Stimulated activated CD4-positive, alpha-beta T cell treated with anti-CD3 and anti-CD28 coated beads, TNF-alpha, amount 100 ng/mL, for 1 hour (primary cell): Measurements from ENCODE around the gene DELE1.

Source experiments
- DNase-seq, 3 donors: peaks; one replicate each; pipeline ENCODE4 v3.0.0-alpha.2; 2020; ENCODE audit warnings: low read depth in 3 of 3, low spot score in 1 of 3

The DELE1 gene, protein sequence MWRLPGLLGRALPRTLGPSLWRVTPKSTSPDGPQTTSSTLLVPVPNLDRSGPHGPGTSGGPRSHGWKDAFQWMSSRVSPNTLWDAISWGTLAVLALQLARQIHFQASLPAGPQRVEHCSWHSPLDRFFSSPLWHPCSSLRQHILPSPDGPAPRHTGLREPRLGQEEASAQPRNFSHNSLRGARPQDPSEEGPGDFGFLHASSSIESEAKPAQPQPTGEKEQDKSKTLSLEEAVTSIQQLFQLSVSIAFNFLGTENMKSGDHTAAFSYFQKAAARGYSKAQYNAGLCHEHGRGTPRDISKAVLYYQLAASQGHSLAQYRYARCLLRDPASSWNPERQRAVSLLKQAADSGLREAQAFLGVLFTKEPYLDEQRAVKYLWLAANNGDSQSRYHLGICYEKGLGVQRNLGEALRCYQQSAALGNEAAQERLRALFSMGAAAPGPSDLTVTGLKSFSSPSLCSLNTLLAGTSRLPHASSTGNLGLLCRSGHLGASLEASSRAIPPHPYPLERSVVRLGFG

DNA sequence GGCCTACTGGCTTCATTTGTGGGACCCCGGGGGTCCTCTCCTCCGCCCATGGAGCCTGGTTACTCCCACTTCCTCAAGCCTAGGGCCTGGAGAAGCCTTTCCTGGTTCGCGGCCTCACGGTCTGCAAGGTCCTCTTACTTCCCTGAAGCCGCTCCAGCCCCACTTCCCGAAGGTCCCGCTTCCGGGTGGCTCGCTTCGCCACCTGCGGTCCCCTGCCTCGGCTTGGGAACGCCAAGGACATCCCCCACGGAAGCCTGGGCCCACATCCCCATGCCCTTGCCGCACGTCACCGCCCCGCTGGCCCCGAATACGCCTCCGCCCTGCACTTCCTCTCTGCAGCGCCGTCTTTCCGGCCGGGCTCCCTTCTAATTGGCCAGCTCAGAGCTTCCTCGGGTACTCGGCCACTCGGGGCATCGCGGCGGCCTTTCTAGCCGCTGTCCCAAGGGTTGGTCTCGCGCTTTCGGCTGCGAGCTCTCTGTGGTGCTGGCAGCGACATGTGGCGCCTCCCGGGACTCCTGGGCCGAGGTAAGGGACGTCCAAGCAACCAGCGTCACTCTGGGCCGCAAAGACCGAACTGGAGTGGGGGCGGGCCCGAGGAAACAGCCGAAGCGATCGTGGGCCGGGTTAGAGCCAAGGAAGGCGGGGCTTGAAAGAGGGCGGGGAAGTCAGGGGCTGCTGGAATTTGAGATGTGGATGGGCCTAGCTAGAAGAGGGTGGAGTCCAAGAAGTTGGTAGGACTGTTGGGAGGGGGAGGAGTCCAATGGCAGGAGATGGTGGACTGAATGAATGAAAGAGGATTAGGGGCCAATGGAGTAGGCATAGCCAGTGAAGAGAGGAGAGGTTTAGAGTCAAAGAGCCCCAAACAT, at the start of gene DELE1:
TSS of gene DELE1 (plus strand) at position 424 of the 866 bp plus-strand sequence. CDS start at position 495, 71 bp downstream.
- DNase-seq: peak; percentile 68 to 93 (median 71)

DNA sequence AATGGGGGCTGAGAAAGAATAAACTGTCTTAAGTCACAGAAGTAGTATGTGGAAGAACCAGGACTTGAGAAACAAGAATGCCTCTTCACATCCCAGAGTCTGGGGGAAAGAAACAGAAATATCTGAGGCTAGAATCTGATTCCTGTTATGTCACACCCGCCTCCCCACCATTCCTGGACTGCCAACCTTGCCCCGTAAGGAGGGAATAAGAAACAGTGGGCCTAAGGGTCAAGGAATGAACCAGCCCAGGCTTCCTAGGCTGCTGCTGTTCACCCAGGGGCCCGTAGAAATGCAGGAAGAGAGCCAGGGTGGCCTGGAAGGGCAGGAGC, 49.8 kb upstream of the DELE1 start:
- no peak for DNase-seq

DNA sequence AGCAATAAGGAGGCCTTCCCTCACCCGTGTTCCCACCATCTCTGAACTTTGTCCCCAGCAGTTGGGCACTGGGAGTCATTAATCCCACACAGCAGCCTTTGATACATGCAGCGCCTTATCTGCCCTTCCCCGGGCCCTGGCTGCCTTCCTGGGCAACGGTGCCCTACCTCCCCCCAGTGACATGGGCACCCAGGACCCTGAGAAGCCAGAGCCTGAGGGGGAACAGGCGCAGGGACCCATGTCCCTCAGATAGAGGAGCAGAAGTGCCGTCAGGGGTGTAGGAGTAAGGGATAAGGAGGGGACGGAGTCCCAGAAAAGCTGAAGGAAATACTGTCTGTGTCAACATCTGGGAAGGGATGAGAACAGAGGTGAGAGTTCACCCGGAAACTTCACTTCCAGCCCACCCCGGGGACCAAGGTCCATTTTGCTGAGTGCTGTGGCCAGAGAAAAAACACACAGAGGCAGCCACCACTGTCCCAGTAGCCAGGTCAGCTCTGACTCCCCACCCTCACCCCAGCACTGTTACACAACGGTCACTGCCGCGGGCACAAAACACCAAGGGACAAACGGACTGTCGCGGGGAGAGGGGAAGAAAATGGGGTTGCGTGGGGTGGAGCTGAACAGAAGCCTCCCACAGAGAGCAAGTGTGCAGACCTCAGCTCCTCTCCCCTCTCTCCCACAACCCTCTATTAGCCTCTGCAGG, 49.3 kb upstream of the DELE1 start:
- DNase-seq: no peak

DNA sequence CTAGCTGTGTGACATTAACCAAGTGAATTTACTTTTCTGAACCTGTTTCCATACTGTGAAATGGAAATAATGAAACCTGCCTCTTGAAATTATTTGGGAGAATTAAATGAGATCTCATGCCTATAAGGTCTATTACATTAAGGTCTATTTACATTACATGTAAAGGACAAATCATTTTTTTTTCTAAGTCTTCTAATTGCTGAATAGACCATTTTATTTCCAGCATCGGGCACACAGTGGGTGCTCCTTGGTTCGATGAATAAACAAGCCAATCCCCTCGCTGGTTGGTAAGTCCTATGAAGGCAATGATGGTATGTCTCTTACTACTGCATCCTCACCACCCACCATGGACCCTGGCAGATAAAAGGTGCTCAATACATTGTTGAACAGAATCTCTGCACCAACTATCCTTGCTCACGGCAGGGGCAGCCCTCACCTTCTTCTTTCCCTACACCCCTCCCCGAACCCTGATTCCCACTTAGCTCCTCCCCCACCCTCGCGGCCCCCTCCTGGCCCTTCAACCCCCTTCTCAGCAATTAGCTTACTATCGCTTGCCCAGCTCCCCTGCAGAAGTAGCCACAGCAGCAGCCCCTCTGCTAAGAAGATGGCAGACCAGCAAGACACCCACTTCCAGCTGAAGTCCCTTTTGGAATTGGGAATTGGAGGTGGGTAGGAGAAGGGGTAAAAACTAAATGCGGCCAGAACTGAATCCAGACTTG, 48.5 kb upstream of the DELE1 start:
- DNase-seq: no peak

DNA sequence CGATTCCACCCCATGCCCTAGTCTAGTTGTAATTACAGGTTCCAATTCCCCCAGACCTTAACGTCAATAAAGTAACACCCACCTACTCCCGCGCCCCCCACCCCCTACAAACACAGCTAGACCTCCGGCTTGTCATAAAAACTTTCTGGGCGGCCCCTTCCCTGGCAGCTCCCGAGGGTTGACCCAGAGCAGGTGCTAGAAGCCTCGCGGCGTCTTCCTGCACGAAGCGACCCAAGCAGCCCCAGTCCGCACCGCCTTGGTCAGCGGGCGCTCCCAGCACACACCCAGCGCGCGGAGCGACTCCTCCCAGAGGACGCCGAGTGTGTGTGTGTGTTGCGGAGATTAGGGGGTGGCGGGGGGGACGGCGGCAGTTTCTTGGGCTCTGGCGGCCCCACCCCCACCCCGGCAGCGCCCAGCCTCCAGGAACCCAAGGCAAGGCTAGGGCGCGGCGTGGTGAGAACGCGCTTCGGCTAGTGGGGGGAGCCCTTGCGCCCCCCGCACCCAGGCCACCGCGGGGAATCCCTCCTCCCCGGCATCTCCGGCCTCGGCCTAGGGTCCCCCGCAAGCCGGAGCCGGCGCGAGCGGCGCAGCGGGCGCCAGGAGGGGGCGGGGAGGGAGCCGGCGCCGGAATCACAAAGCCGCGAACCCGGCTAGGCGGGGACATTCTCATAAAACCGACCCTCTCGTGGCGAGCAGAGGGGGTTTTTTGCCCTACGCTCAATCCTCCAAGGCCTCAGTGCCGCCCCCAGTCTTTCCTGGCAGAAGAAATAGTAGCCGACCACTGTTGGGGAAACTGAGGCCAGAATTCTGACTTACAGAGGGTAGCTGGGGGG, 47.7 kb upstream of the DELE1 start:
- no peak for DNase-seq

DNA sequence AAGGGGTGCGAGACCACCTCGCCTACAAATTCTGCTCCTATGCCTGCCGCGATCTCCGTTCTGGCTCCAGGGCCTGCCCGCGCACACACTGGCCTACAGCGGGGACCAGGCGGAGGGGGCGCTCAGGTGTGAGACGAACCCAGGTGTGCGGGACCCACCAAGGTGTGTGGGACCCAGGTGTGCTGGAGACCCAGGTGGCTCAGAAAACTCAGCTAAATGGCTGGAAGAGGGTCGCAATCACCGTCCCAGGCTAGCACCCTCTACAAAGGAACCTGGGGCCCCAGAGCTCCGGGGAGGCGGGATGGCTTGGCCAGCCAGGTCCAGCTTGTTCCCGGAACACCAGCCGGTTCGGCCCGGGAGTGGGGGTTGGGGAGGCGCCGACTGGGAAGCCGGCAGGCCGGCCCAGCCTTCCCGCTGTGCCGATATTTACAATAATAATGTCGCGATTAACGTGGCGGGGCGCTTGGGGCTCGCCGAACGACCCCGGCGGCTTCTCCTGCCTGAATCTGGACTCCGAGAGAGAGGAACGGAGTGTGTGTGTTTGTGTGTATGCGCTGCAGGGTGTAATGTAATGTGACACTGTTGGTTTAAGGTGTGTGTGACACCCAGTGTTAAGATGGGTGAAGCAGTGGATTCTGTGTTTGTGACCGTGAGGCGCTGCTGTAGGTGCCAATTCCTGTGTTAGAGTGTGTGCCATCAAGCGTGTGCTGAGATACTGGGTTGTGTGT, 46.9 kb upstream of the DELE1 start:
- DNase-seq: no peak

DNA sequence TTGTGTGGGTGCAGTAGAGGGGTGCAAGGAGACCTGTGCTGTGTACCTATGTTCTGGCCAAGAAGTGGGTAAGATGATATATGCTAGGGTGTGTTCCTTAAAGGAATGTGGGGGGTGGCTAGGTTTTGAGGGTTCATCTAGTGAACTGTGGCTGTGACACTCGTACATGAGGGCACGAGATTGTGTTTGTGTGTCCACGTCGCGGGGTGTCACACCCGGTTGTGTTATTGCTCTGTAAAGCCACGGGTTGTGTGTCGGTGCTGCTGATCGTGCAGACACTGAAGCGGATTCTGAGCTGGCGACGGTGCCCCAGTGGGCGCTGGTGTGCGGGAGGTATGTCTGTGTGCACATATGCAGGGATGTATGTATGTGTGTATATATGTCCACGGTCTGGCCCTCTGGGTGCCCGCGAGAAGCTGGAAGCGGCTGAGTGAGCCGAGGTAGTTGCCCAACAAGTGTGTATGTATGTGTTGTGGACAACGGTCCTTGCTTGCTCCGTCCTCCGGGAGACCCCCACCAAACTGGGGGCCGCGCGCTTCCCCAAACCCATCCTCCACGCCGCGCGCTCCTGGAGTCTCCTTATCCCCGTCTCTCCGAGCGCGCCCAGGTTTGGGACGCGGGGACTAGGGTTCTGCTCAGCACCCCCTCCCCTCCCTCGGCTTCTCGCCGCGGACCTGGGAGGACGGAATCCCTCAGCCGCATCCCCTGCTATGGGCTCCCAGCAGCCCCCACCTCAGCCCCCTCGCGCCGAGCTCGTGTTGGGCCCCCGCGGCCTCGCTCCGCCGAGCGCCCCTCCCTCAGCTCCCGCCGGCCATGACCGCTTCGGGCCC, 46.1 kb upstream of the DELE1 start:
- no peak for DNase-seq

DNA sequence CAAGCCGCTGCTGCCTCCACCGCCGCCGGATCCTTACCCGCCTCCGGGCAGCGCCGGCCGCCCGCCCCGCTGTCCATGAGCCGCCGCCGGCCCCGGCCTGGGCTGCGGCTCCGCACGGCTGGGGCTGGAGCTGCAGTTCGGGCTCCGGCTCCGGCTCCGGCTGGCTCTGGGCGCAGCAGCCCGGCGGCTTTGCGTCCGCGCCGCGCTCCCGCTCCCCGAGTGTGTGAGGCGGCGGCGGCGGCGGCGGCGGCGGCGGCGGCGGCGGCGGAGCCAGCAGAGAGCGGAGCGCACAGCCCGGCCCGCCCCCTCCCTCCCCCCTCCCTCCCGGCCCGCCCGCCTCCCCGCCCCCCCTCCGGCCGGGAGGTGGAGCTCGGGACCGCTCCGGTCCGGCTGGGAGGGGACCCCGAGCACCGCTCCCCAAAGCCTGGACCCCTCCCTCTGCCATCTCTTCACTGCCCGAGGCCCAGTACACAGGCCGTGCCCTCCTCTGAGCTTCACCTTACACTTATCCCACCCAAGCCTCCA, 45.4 kb upstream of the DELE1 start, which contains the start of gene PCDH1:
TSS of gene PCDH1 (minus strand) at position 225 of the 525 bp plus-strand sequence. CDS start at position 77, 148 bp downstream.
- no peak for DNase-seq

DNA sequence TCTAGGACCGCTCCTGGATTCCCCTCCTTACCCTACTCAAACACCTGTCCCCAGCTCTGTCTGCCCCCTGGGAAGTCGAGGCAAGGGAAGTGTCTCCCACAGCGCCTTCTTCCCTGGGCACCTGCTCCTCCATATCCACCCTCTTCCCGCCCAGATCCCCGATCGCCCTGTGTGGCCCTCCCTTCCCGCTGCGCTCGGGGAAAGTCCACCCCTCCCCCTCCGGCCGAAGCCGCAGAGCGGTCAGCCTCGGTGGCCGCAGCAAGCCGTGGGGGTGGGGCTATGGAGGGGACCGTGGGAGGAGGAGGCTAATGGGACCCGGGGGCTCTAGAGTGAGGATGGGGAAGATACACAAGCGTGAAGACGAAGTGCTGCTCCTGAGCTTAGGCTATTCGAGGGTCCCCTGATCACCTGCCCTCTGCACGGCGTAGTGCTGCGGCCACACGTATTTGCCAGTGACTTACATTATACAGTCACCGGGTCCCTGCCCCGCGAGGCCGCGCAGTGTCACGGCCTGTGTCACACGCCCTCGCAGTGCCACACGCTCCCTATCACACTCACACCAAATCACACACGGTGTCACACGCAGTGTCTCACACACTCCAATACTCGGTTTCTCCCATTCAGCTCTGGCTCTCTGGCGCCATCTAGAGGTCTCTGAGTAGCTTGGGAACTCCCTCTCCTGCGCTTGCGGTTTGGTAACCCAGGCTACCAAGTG, 44.8 kb upstream of the DELE1 start:
- DNase-seq: peak; percentile 66 to 78 (median 75)

DNA sequence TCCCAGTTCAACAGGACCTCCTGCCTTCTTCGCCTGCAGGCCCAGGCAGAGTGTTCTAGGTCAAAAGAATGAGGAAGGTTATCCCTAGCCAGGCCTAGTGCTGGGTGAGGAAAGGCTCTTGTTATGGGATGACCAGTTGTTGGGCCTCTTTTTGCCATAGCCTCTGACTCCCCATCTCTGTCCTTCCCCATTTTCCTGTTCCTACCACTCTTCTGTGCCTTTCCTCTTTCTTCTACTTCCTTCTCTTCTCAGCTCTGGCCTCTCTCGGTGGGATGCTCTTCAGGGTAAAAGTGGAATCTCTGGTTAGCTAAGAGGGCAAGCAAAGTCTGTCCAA, 44.3 kb upstream of the DELE1 start:
- no peak for DNase-seq

DNA sequence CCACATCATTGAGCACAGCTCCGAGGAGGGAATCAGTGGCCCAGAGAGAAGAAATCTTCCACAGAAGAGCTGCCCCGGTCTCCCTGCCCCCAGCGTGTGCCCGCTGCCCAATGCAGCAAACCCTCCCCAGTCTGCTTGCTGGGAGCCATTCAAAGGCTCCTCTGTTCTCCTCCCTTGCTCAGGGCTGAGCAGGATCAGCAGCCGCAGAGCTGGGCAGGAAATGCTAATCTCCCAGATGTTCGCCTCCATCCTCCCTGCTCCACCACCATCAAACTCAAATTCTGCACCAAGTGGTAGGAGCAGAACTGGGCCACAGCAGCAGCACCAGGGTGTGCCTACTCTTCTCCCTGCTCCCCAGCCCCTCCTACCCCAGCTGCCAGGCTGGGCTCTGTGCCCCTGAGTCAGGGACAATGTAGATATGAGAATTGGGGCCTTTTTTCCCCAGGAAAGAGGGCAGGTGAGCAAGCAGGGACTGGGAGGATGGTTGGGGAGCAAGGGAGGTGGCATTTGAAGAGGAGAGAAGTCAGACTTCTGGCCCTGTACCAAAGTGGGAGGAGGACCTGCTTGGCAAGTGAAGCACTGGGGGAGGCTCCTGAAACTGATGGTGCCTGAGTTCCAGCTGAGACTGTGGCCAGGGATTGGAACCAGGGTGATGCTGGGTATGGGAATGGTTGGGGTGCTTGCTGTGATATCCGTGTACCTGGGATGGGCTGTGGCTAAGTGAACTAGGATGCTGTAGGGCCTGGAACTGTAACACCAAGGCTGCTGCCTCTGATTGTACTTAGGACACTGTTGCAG, 43.5 kb upstream of the DELE1 start:
- DNase-seq: no peak

DNA sequence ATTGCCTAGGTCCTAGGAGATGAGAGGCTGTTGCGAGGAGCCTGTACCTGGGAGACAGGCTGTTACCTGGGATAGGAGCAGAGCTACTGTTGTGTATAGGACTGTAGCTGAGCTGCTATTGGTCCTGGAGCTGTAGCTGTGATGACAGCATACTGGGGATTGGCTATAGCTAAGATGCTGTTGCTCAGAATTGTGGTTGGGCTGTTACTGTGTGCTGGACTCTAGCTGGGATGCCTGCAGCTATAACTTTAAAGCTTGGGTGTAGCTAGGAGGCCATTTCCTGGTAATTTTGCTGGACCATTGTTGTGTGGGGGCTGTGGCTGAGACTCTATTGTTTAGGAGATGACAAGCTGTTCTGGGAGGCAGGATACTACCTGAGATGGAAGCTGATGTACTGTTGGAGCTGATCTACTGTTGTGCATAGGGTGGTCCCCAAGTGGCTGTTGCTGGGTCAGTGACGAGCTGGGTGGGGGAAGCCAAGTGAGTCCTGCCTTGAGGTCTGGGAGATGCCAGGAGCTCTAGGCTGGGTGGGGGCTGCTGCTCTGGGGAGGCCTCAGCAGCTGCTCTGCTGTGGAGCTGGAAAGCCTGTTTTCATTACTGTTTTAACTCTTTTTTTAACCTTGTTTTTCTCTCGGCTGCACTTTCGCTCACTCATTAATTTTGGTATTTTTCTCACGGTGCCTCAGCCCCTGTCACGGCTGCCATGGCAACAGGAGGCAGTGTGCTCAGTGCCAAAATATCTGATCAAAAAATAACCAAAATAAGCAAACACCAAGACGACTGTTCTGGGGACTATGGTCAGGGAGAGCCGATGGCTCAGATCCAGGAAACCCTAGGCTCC, 42.5 kb upstream of the DELE1 start:
- DNase-seq: no peak

DNA sequence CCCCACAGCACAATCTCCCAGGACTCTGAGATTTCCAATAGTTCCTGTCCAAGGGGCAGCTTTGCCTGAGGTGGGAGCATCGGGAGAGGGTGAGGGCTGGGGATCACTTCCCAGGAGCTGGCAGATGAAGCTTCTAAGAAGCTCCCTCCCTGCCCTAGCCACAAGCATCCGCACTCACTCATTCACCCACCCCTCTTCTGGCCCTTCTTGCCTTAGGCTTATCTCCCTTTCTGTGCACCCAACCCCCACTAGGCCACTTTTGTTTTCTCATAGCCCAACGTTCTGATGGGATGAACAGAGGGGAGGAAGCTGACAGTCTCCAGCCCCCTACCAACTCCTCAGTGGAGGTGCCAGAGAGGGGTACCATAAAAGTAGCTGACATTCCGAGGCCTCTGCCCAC, 41.8 kb upstream of the DELE1 start:
- DNase-seq: no peak

DNA sequence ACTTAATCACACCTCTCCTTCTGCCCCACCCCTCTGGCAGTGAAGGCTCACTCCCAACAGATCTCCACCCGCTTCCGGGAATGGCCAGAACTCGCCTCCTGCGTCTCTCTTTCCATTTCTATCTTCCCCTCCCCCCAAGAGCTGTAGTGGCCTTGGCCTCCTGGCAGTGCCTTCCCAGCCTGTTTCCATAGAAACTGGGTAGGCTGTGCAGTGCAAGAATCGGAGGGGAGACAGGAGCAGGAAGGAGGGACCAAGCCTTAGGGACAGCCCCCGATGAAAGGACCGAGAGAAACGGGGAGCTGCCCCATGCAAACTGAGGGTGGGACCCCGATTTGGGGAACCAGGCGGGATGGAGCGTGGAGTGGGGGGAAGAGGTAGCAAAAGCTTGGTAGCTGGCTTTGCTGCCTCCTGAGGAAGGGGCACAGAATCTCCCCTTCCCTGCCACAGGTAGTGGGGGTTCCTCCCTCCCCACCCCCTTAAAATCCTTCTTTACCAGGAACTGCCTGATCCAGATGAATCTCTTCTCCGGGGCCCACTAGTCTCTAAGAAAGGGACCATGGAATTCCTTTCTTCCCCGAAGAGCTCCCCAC, 41.0 kb upstream of the DELE1 start:
- no peak for DNase-seq

DNA sequence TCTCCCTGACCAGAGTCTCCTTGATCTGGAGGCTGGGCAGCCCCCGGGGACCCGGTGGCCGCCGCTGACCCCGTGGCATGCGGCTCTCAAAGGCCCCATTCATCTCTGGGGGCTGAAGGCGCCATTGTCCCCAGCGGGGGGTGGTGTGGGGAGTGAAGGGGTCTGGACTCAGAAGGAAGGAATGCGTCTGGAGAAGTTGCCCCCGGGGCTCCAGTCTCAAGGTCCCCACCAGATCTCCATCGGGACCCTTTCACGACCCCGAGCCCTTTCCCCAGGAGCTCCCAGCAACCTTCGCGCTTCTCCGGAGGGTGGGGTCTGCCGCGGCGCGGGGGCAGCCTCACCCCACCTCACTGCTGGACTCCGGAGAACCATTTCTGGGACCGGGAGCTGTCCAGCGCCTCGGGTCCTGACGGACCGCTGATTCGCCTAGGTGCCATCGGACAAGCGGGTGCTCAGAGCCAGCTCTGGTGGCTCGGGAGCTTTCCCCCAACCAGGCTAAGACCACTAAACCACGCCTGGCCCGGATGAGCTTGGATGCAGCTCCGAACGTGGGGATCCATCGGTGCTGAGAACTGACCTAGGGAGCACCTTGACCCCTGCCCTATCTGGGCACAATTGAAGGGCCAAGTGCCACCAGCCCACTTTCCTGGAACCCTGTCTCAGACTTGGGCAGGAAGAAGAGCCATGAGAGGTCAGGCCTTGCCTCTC, 40.3 kb upstream of the DELE1 start:
- DNase-seq: no peak
